WTC11 (cell line): ENCODE results near the gene SNX21. TPM values are rescaled to one million over a fixed set of nuclear protein-coding genes. Genes with fewer than 3 reads are reported as not detected.

Source experiments
- total RNA-seq: library from RNA; stranded (reverse); gene quantifications from 3 replicates; pipeline ENCODE4 v1.2.3, GENCODE V29; 2021

SNX21 gene
- total RNA-seq, 1 experiment from 2014 or later = 17.9 TPM

Other genes with a start within 250 kb of the SNX21 start
- 0.37 TPM in 1 of 3 replicates, not detected in the others for gene WFDC10A, start 204.1 kb upstream of the SNX21 start, total RNA-seq
- not detected in 3 replicates for gene WFDC9, start 202.5 kb upstream of the SNX21 start, total RNA-seq
- not detected in 3 replicates for gene WFDC11, start 163.6 kb upstream of the SNX21 start, total RNA-seq
- not detected in 3 replicates for gene WFDC13, start 131.8 kb upstream of the SNX21 start, total RNA-seq
- gene WFDC10B, start 128.8 kb upstream of the SNX21 start, total RNA-seq = 0.42 to 0.62 TPM (median 0.53 TPM) in 3 replicates
- not detected in 3 replicates for gene SPINT4, start 111.5 kb upstream of the SNX21 start, total RNA-seq
- gene WFDC3, start 41.9 kb upstream of the SNX21 start, total RNA-seq = not detected in 3 replicates
- gene DNTTIP1, start 41.8 kb upstream of the SNX21 start, total RNA-seq = 34.2 to 35.7 TPM (median 35.1 TPM) in 3 replicates
- 249 to 251 TPM (median 249 TPM) in 3 replicates for gene UBE2C, start 21.2 kb upstream of the SNX21 start, total RNA-seq
- gene TNNC2, start 6.5 kb upstream of the SNX21 start, total RNA-seq = 2.7 to 3.6 TPM (median 3.0 TPM) in 3 replicates
- 38.1 to 41.1 TPM (median 39.4 TPM) in 3 replicates for gene ACOT8, start 23.6 kb downstream of the SNX21 start, total RNA-seq
- gene ZSWIM3, start 23.8 kb downstream of the SNX21 start, total RNA-seq = 3.4 to 5.4 TPM (median 4.7 TPM) in 3 replicates
- gene ZSWIM1, start 47.4 kb downstream of the SNX21 start, total RNA-seq = 15.2 to 17.4 TPM (median 17.0 TPM) in 3 replicates
- 3.3 to 4.5 TPM (median 3.7 TPM) in 3 replicates for gene SPATA25, start 53.8 kb downstream of the SNX21 start, total RNA-seq
- 6.1 to 8.3 TPM (median 6.6 TPM) in 3 replicates for gene NEURL2, start 57.4 kb downstream of the SNX21 start, total RNA-seq
- gene CTSA, start 57.5 kb downstream of the SNX21 start, total RNA-seq = 44.2 to 48.3 TPM (median 47.2 TPM) in 3 replicates
- gene PLTP, start 78.4 kb downstream of the SNX21 start, total RNA-seq = 109 to 135 TPM (median 133 TPM) in 3 replicates
- 37.7 to 42.2 TPM (median 39.4 TPM) in 3 replicates for gene PCIF1, start 100.9 kb downstream of the SNX21 start, total RNA-seq
- gene ZNF335, start 138.4 kb downstream of the SNX21 start, total RNA-seq = 16.3 to 20.0 TPM (median 16.4 TPM) in 3 replicates
- 5.8 to 7.1 TPM (median 5.8 TPM) in 3 replicates for gene MMP9, start 175.1 kb downstream of the SNX21 start, total RNA-seq
- 6.6 to 8.5 TPM (median 7.2 TPM) in 3 replicates for gene SLC12A5, start 195.4 kb downstream of the SNX21 start, total RNA-seq